WTC11 (cell line): ENCODE data around the gene MALSU1. TPM values are rescaled to one million over a fixed set of nuclear protein-coding genes. Genes with fewer than 3 reads are reported as not detected.

Experiments
- ATAC-seq: fragments of 200-7000 bp; cut with Tn5 transposase; 2 replicates; pipeline ENCODE4 v1.10.0; 2021; ENCODE audit warnings: mild to moderate bottlenecking, moderate library complexity
- CTCF ChIA-PET: fragments of 300-600 bp; sonication (Branson Sonifier 250); formaldehyde crosslinking; loops from one replicate; lab custom pipeline; 2021; ENCODE audit warnings: antibody characterized with exemption; lab: Charles Lee
- POLR2A ChIA-PET: fragments of 350-600 bp; sonication (Branson Sonifier 250); formaldehyde crosslinking; loops from one replicate; lab custom pipeline; 2021; ENCODE audit warnings: antibody characterized with exemption; lab: Charles Lee
- DNase-seq: peaks from one replicate; pipeline ENCODE4 v3.0.0; 2021; ENCODE audit warnings: low spot score
- H3K27ac Mint-ChIP-seq: 2 replicates; pipeline ENCODE4 v1.8.0; 2021; ENCODE audit warnings: mixed read lengths
- H3K27me3 Mint-ChIP-seq: 2 replicates; pipeline ENCODE4 v1.8.0; 2021; ENCODE audit warnings: low read depth, mild to moderate bottlenecking, moderate library complexity, mixed read lengths
- H3K36me3 Mint-ChIP-seq: 2 replicates; pipeline ENCODE4 v1.8.0; 2021; ENCODE audit warnings: mixed read lengths
- H3K4me1 Mint-ChIP-seq: 2 replicates; pipeline ENCODE4 v1.8.0; 2022; ENCODE audit warnings: mixed read lengths
- H3K4me3 Mint-ChIP-seq: 2 replicates; pipeline ENCODE4 v1.8.0; 2021; ENCODE audit warnings: mild to moderate bottlenecking, moderate library complexity, mixed read lengths
- H3K9me3 Mint-ChIP-seq: 2 replicates; pipeline ENCODE4 v1.8.0; 2021; ENCODE audit warnings: mixed read lengths
- CDX4 ChIP-seq: fragments of 250-450 bp; sonication (Bioruptor Pico); IDR thresholded peaks from 2 replicates; pipeline ENCODE4 v1.9.0; 2021; ENCODE audit warnings: moderate library complexity, mild to moderate bottlenecking, inconsistent platforms, borderline replicate concordance
- CREB1 ChIP-seq: sonication (generic); formaldehyde crosslinking; IDR thresholded peaks from 2 replicates; pipeline ENCODE4 v1.8.0; 2023; ENCODE audit warnings: mild to moderate bottlenecking, missing genetic modification reagents
- E2F5 ChIP-seq: sonication (generic); formaldehyde crosslinking; IDR thresholded peaks from 2 replicates; pipeline ENCODE4 v1.8.1; 2022; ENCODE audit warnings: mild to moderate bottlenecking, moderate library complexity, missing genetic modification reagents
- ELF4 ChIP-seq: sonication (generic); formaldehyde crosslinking; IDR thresholded peaks from 2 replicates; pipeline ENCODE4 v1.8.1; 2022; ENCODE audit warnings: low read depth, mild to moderate bottlenecking, moderate library complexity, missing genetic modification reagents
- ESRRA ChIP-seq: sonication (generic); formaldehyde crosslinking; IDR thresholded peaks from 2 replicates; pipeline ENCODE4 v1.8.1; 2022; ENCODE audit warnings: mild to moderate bottlenecking, missing genetic modification reagents, borderline replicate concordance
- GABPB1 ChIP-seq: sonication (generic); formaldehyde crosslinking; IDR thresholded peaks from 2 replicates; pipeline ENCODE4 v1.8.1; 2023; ENCODE audit warnings: mild to moderate bottlenecking, missing genetic modification reagents
- GTF2I ChIP-seq: fragments of 250-450 bp; sonication (Bioruptor Pico); conservative IDR thresholded peaks from 2 replicates; pipeline ENCODE4 v1.4.0; 2021; ENCODE audit warnings: mild to moderate bottlenecking
- KAT7 ChIP-seq: sonication (generic); formaldehyde crosslinking; IDR thresholded peaks from 2 replicates; pipeline ENCODE4 v1.8.1; 2023; ENCODE audit warnings: missing genetic modification reagents, mild to moderate bottlenecking, borderline replicate concordance
- MXD4 ChIP-seq: fragments of 250-450 bp; sonication (Bioruptor Pico); IDR thresholded peaks from 2 replicates; pipeline ENCODE4 v1.8.0; 2021; ENCODE audit warnings: mild to moderate bottlenecking, moderate library complexity, borderline replicate concordance
- NFATC4 ChIP-seq: fragments of 250-450 bp; sonication (Bioruptor Pico); IDR thresholded peaks from 2 replicates; pipeline ENCODE4 v1.9.0; 2021; ENCODE audit warnings: mild to moderate bottlenecking
- NFE2L1 ChIP-seq: sonication (generic); formaldehyde crosslinking; IDR thresholded peaks from 2 replicates; pipeline ENCODE4 v1.8.1; 2023; ENCODE audit warnings: missing genetic modification reagents
- NFYB ChIP-seq: sonication (generic); formaldehyde crosslinking; conservative IDR thresholded peaks from 2 replicates; pipeline ENCODE4 v1.8.0; 2022; ENCODE audit warnings: low read depth, missing genetic modification reagents
- NR1H2 ChIP-seq: sonication (generic); formaldehyde crosslinking; IDR thresholded peaks from 2 replicates; pipeline ENCODE4 v1.9.0; 2021; ENCODE audit warnings: mild to moderate bottlenecking, moderate library complexity, missing genetic modification reagents
- PREB ChIP-seq: sonication (generic); formaldehyde crosslinking; IDR thresholded peaks from 2 replicates; pipeline ENCODE4 v1.8.1; 2022; ENCODE audit warnings: mild to moderate bottlenecking, missing genetic modification reagents, moderate library complexity, borderline replicate concordance
- ZBTB21 ChIP-seq: sonication (generic); formaldehyde crosslinking; IDR thresholded peaks from 2 replicates; pipeline ENCODE4 v1.8.1; 2023; ENCODE audit warnings: mild to moderate bottlenecking, missing genetic modification reagents, borderline replicate concordance
- ZNF232 ChIP-seq: sonication (generic); formaldehyde crosslinking; IDR thresholded peaks from 2 replicates; pipeline ENCODE4 v1.8.0; 2022; ENCODE audit warnings: mild to moderate bottlenecking, missing genetic modification reagents
- ZNF416 ChIP-seq: fragments of 250-450 bp; sonication (Bioruptor Pico); IDR thresholded peaks from 2 replicates; pipeline ENCODE4 v1.9.0; 2021; ENCODE audit warnings: mild to moderate bottlenecking, inconsistent platforms
- ZNF423 ChIP-seq: fragments of 250-450 bp; sonication (Bioruptor Pico); IDR thresholded peaks from 2 replicates; pipeline ENCODE4 v2.1.2; 2022; ENCODE audit warnings: mild to moderate bottlenecking, moderate library complexity
- total RNA-seq: library from RNA; stranded (reverse); gene quantifications from 3 replicates; pipeline ENCODE4 v1.2.3, GENCODE V29; 2021
- TF ChIP-seq, protein P1 (sequence below): fragments of 250-450 bp; sonication (Bioruptor Pico); IDR thresholded peaks from 2 replicates; pipeline ENCODE4 v1.8.0; 2021; ENCODE audit warnings: mild to moderate bottlenecking
- TF ChIP-seq, protein P2 (sequence below): sonication (generic); formaldehyde crosslinking; IDR thresholded peaks from 2 replicates; pipeline ENCODE4 v1.8.0; 2022; ENCODE audit warnings: mild to moderate bottlenecking, missing genetic modification reagents
- TF ChIP-seq, protein P3 (sequence below): sonication (generic); formaldehyde crosslinking; IDR thresholded peaks from 2 replicates; pipeline ENCODE4 v1.8.1; 2022; ENCODE audit warnings: low read depth, missing genetic modification reagents, borderline replicate concordance
- TF ChIP-seq, protein P4 (sequence below): sonication (generic); formaldehyde crosslinking; IDR thresholded peaks from 2 replicates; pipeline ENCODE4 v1.8.0; 2022; ENCODE audit warnings: missing genetic modification reagents

Gene MALSU1
- total RNA-seq, 1 experiment from 2014 or later: 81.5 TPM

- no peak for TF ChIP-seq KAT7 (CRISPR knock-in tag)
- TF ChIP-seq MXD4 (CRISPR knock-in tag): no peak
- TF ChIP-seq E2F5 (CRISPR knock-in tag): peak; percentile 76; the same call in 1 of the 2 replicates
- TF ChIP-seq, protein P1, sequence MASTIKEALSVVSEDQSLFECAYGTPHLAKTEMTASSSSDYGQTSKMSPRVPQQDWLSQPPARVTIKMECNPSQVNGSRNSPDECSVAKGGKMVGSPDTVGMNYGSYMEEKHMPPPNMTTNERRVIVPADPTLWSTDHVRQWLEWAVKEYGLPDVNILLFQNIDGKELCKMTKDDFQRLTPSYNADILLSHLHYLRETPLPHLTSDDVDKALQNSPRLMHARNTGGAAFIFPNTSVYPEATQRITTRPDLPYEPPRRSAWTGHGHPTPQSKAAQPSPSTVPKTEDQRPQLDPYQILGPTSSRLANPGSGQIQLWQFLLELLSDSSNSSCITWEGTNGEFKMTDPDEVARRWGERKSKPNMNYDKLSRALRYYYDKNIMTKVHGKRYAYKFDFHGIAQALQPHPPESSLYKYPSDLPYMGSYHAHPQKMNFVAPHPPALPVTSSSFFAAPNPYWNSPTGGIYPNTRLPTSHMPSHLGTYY (CRISPR knock-in tag): no peak
- TF ChIP-seq, protein P2, sequence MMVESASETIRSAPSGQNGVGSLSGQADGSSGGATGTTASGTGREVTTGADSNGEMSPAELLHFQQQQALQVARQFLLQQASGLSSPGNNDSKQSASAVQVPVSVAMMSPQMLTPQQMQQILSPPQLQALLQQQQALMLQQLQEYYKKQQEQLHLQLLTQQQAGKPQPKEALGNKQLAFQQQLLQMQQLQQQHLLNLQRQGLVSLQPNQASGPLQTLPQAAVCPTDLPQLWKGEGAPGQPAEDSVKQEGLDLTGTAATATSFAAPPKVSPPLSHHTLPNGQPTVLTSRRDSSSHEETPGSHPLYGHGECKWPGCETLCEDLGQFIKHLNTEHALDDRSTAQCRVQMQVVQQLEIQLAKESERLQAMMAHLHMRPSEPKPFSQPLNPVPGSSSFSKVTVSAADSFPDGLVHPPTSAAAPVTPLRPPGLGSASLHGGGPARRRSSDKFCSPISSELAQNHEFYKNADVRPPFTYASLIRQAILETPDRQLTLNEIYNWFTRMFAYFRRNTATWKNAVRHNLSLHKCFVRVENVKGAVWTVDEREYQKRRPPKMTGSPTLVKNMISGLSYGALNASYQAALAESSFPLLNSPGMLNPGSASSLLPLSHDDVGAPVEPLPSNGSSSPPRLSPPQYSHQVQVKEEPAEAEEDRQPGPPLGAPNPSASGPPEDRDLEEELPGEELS: peak; percentile 87
- no peak for TF ChIP-seq ZNF416 (CRISPR knock-in tag)
- TF ChIP-seq, protein P3, sequence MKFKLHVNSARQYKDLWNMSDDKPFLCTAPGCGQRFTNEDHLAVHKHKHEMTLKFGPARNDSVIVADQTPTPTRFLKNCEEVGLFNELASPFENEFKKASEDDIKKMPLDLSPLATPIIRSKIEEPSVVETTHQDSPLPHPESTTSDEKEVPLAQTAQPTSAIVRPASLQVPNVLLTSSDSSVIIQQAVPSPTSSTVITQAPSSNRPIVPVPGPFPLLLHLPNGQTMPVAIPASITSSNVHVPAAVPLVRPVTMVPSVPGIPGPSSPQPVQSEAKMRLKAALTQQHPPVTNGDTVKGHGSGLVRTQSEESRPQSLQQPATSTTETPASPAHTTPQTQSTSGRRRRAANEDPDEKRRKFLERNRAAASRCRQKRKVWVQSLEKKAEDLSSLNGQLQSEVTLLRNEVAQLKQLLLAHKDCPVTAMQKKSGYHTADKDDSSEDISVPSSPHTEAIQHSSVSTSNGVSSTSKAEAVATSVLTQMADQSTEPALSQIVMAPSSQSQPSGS: 0 out of 2 replicates have a peak, but pooled peaks have one; percentile 19
- TF ChIP-seq GABPB1: peak; percentile 71
- TF ChIP-seq NFE2L1 (CRISPR knock-in tag): 0 out of 2 replicates have a peak, but pooled peaks have one; percentile 50
- TF ChIP-seq NR1H2 (CRISPR knock-in tag): no peak
- no peak for TF ChIP-seq ZBTB21 (CRISPR knock-in tag)
- TF ChIP-seq CDX4 (CRISPR knock-in tag): no peak
- no peak for TF ChIP-seq NFYB (CRISPR knock-in tag)
- TF ChIP-seq PREB: 0 out of 2 replicates have a peak, but pooled peaks have one; percentile 37
- peak; percentile 72; the same call in 1 of the 2 replicates for TF ChIP-seq ESRRA (CRISPR knock-in tag)
- no peak for TF ChIP-seq ZNF423 (CRISPR knock-in tag)
These were observed at the start of gene MALSU1 (continued) for GRCh38 chr7:23298885-23299769.

- POLR2A ChIA-PET: no interaction called here
- CTCF ChIA-PET: no interaction called here
- no peaks in the 10 kb centered on the region for H3K36me3 Mint-ChIP-seq
- H3K4me1 Mint-ChIP-seq: peaks cover 10% of the 10 kb centered on the region
- no peak overlapping the region for H3K4me3 Mint-ChIP-seq
- no peak for ATAC-seq
- H3K9me3 Mint-ChIP-seq: peaks cover 28% of the 10 kb centered on the region
- H3K27ac Mint-ChIP-seq: no peak overlapping the region
- DNase-seq: no peak
- peaks cover 55% of the 10 kb centered on the region for H3K27me3 Mint-ChIP-seq
- TF ChIP-seq CREB1: no peak
- TF ChIP-seq GTF2I (CRISPR knock-in tag): no peak
- no peak for TF ChIP-seq PREB
- TF ChIP-seq ELF4 (CRISPR knock-in tag): no peak
- TF ChIP-seq, protein P4, sequence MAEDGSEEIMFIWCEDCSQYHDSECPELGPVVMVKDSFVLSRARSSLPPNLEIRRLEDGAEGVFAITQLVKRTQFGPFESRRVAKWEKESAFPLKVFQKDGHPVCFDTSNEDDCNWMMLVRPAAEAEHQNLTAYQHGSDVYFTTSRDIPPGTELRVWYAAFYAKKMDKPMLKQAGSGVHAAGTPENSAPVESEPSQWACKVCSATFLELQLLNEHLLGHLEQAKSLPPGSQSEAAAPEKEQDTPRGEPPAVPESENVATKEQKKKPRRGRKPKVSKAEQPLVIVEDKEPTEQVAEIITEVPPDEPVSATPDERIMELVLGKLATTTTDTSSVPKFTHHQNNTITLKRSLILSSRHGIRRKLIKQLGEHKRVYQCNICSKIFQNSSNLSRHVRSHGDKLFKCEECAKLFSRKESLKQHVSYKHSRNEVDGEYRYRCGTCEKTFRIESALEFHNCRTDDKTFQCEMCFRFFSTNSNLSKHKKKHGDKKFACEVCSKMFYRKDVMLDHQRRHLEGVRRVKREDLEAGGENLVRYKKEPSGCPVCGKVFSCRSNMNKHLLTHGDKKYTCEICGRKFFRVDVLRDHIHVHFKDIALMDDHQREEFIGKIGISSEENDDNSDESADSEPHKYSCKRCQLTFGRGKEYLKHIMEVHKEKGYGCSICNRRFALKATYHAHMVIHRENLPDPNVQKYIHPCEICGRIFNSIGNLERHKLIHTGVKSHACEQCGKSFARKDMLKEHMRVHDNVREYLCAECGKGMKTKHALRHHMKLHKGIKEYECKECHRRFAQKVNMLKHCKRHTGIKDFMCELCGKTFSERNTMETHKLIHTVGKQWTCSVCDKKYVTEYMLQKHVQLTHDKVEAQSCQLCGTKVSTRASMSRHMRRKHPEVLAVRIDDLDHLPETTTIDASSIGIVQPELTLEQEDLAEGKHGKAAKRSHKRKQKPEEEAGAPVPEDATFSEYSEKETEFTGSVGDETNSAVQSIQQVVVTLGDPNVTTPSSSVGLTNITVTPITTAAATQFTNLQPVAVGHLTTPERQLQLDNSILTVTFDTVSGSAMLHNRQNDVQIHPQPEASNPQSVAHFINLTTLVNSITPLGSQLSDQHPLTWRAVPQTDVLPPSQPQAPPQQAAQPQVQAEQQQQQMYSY: no peak
- TF ChIP-seq NFATC4: no peak
- no peak for TF ChIP-seq KAT7 (CRISPR knock-in tag)
- TF ChIP-seq ZNF232 (CRISPR knock-in tag): no peak
These were observed 49.7 kb upstream of the MALSU1 start for GRCh38 chr7:23249486-23249885.
